Esophagus squamous epithelium (tissue), 5 donors: ENCODE results near the gene PRR11. TPM values are rescaled to one million over a fixed set of nuclear protein-coding genes. Genes with fewer than 3 reads are reported as not detected.

ENCODE experiments used
- DNase-seq: peaks from one replicate; lab custom pipeline; 2025; lab: John Stamatoyannopoulos, UW
- H3K27ac ChIP-seq, 4 donors: fragments of 200-600 bp; sonication (generic); one replicate each; pipeline ENCODE4 v1.5.1; 2016 to 2019; ENCODE audit warnings: mild to moderate bottlenecking in 1 of 4
- H3K27me3 ChIP-seq, 4 donors: fragments of 200-600 bp; sonication (generic); 1 replicate in 3 of 4; 2 replicates in 1 of 4; pipeline versions ENCODE4 v1.5.1 to v1.6.0; 2017 to 2021; ENCODE audit warnings: antibody characterized with exemption in 1 of 4
- H3K36me3 ChIP-seq, 3 donors: fragments of 200-600 bp; sonication (generic); one replicate each; pipeline ENCODE4 v1.5.1; 2016 to 2019
- H3K4me1 ChIP-seq, 3 donors: fragments of 200-600 bp; sonication (generic); one replicate each; pipeline ENCODE4 v1.5.1; 2017 to 2019
- H3K4me3 ChIP-seq, 4 donors: fragments of 200-600 bp; sonication (generic); 1 replicate in 3 of 4; 2 replicates in 1 of 4; pipeline ENCODE4 v1.5.1; 2016 to 2019; ENCODE audit warnings: mild to moderate bottlenecking in 2 of 4, moderate library complexity in 1 of 4
- H3K9me3 ChIP-seq, 3 donors: fragments of 200-600 bp; sonication (generic); one replicate each; pipeline ENCODE4 v1.5.1; 2016 to 2019
- CTCF ChIP-seq, 6 experiments: fragments of 450-650 bp in 4 of 6; fragments of 200-600 bp in 2 of 6; sonication (generic) in 2 of 6; IDR thresholded peaks; one replicate each; pipeline ENCODE4 v1.5.1; 2016 to 2019; ENCODE audit warnings: antibody characterized with exemption in 6 of 6, mild to moderate bottlenecking in 4 of 6, moderate library complexity in 4 of 6
- POLR2A ChIP-seq, 4 donors: fragments of 450-650 bp; IDR thresholded peaks; one replicate each; pipeline ENCODE4 v1.6.1; 2017; ENCODE audit warnings: antibody characterized with exemption in 4 of 4, mild to moderate bottlenecking in 4 of 4, moderate library complexity in 3 of 4
- WGBS, 2 donors: methylation state at CpG; one replicate each; pipeline ENCODE4 v1.1.5; 2018; 5-methylcytosine and 5-hydroxymethylcytosine counted together
- intact Hi-C: fragments of 100-400 bp; cut with DNase I; formaldehyde crosslinking; loops from one replicate; pipeline ENCODE4 v1.15.0; 2022
- total RNA-seq, 4 donors: library from RNA; depleted of rRNA; stranded (reverse); fragments of >200 nt; gene quantifications; one replicate each; pipeline ENCODE4 v1.1.0, GENCODE V29; 2016
- donor health status: DM: yes; HTN: yes; CAD: no.

Gene PRR11
- total RNA-seq, 4 donors from 2014 or later, result 5.1 to 13.4 (median 9.5) TPM

- Histone ChIP-seq H3K4me1 (peaks cover 4 to 54% (median 12%) of the 10 kb centered on the region in 3 donors), H3K27ac (no peak overlapping the region), H3K9me3 (no peaks in the 10 kb centered on the region), H3K27me3 (no peaks in the 10 kb centered on the region), H3K4me3 (no peak overlapping the region), H3K36me3 (no peaks in the 10 kb centered on the region)
- DNase-seq, result no peak
- 53 to 67% methylated on average over 5 of the region's 5 CpGs for WGBS, 2 donors
- no peak for TF ChIP-seq CTCF (IDR thresholded peaks at IDR 0.05)
- TF ChIP-seq POLR2A (IDR thresholded peaks at IDR 0.05), result no peak
- intact Hi-C loops, result loop anchor here (10.0 kb wide), 1 partner anchor 46 kb away; the partner anchor contains the start of gene TRIM37
These were observed 4.5 kb upstream of the PRR11 start for GRCh38 chr17:59151006-59151405.

- H3K4me1 ChIP-seq, result peaks cover 4 to 59% (median 15%) of the 10 kb centered on the region in 3 donors
- WGBS, 2 donors, result 65 to 78% methylated on average over 1 of the region's 1 CpG
- no peaks in the 10 kb centered on the region for H3K27me3 ChIP-seq
- intact Hi-C loops, result loop anchor here (10.0 kb wide), 1 partner anchor 47 kb away; the partner anchor contains the start of gene TRIM37
- no peaks in the 10 kb centered on the region for H3K36me3 ChIP-seq
- H3K4me3 ChIP-seq, result no peak overlapping the region
- TF ChIP-seq POLR2A (IDR thresholded peaks at IDR 0.05) (no peak), CTCF (IDR thresholded peaks at IDR 0.05) (no peak)
- peak overlapping the region in 1 of 4 donors; percentile 23 for H3K27ac ChIP-seq
- no peak for DNase-seq
- no peaks in the 10 kb centered on the region for H3K9me3 ChIP-seq
These were observed 4.0 kb upstream of the PRR11 start for GRCh38 chr17:59151591-59151990.

GRCh38 chr17:59152925-59153324, 2.6 kb upstream of the PRR11 start:
- 44 to 55% methylated on average over 1 of the region's 1 CpG for WGBS, 2 donors
- H3K4me1 ChIP-seq, result peaks cover 4 to 73% (median 15%) of the 10 kb centered on the region in 3 donors
- H3K4me3 ChIP-seq, result peak overlapping the region in 1 of 4 donors; percentile 88
- TF ChIP-seq CTCF (IDR thresholded peaks at IDR 0.05) (no peak), POLR2A (IDR thresholded peaks at IDR 0.05) (no peak)
- H3K9me3 ChIP-seq, result no peaks in the 10 kb centered on the region
- no peaks in the 10 kb centered on the region for H3K27me3 ChIP-seq
- H3K27ac ChIP-seq, result peak overlapping the region in 2 of 4 donors; percentile 93 to 94
- no peak for DNase-seq
- H3K36me3 ChIP-seq, result no peaks in the 10 kb centered on the region
- intact Hi-C loops, result loop anchor here (10.0 kb wide), 1 partner anchor 48 kb away; the partner anchor contains the start of gene TRIM37

- Histone ChIP-seq H3K4me1 (peaks cover 4 to 79% (median 15%) of the 10 kb centered on the region in 3 donors), H3K27me3 (no peaks in the 10 kb centered on the region), H3K36me3 (no peaks in the 10 kb centered on the region), H3K4me3 (peak overlapping the region; percentile 69 to 88 (median 76)), H3K27ac (peak overlapping the region; percentile 84 to 94 (median 94)), H3K9me3 (no peaks in the 10 kb centered on the region)
- no peak for DNase-seq
- intact Hi-C loops, result loop anchor here (10.0 kb wide), 1 partner anchor 50 kb away; the partner anchor contains the start of gene TRIM37
- 0 to 1% methylated on average over 25 of the region's 25 CpGs for WGBS, 2 donors
- TF ChIP-seq POLR2A (IDR thresholded peaks at IDR 0.05), result no peak
- TF ChIP-seq CTCF (IDR thresholded peaks at IDR 0.05), result no peak
These were observed 1.2 kb upstream of the PRR11 start for GRCh38 chr17:59154292-59154720.

- H3K27ac ChIP-seq, result peak within 1 kb of the TSS; percentile 84 to 94 (median 94)
- H3K4me3 ChIP-seq, result peak within 1 kb of the TSS; percentile 69 to 88 (median 76)
- intact Hi-C loops, result loop anchor here (10.0 kb wide), 1 partner anchor 50 kb away; the partner anchor contains the start of gene TRIM37
- H3K4me1 ChIP-seq, result peaks cover 4 to 76% (median 15%) of the 10 kb centered on the region in 3 donors
- DNase-seq, result peak; percentile 98
- no peaks in the 10 kb centered on the region for H3K36me3 ChIP-seq
- 0 to 1% methylated on average over 11 to 29 of the region's 39 CpGs for WGBS, 2 donors
- no peaks in the 10 kb centered on the region for H3K27me3 ChIP-seq
- TF ChIP-seq CTCF (IDR thresholded peaks at IDR 0.05) (no peak), POLR2A (IDR thresholded peaks at IDR 0.05) (peak in 1 of 4 donors; percentile 42)
- no peaks in the 10 kb centered on the region for H3K9me3 ChIP-seq
These were observed 666 bp upstream of the PRR11 start, which contains the start of gene SKA2 for GRCh38 chr17:59154721-59155438. SKA2 (minus strand) TSS chr17:59155186; CDS start chr17:59155163, 23 bp downstream.
